Activated T-helper 17 cell treated with anti-CD3 and anti-CD28 coated beads, Interleukin-2, amount 50 U/mL, for 72 hours (primary cell): Measurements from ENCODE around the gene MEP1B. TPM values are rescaled to one million over a fixed set of nuclear protein-coding genes. Genes with fewer than 3 reads are reported as not detected.
"Not testable (repeated sequence)": the region's sequence is repeated elsewhere in the genome, so short reads cannot be mapped to it uniquely, and the experiment has no call there.

Experiments
- ATAC-seq: fragments of 150-1000 bp; cut with Tn5 transposase; replicated peaks from 2 replicates; pipeline ENCODE4 v1.10.0; 2021; ENCODE audit warnings: mild to moderate bottlenecking, moderate library complexity
- H3K27ac Mint-ChIP-seq: one replicate; pipeline ENCODE4 v1.8.0; 2022; ENCODE audit warnings: mixed read lengths
- H3K27me3 Mint-ChIP-seq: one replicate; pipeline ENCODE4 v1.8.0; 2022; ENCODE audit warnings: mixed read lengths
- H3K36me3 Mint-ChIP-seq: one replicate; pipeline ENCODE4 v1.8.0; 2022; ENCODE audit warnings: low read depth, mild to moderate bottlenecking, mixed read lengths
- H3K4me1 Mint-ChIP-seq: one replicate; pipeline ENCODE4 v1.8.0; 2022; ENCODE audit warnings: mixed read lengths
- H3K4me3 Mint-ChIP-seq: one replicate; pipeline ENCODE4 v1.8.0; 2022; ENCODE audit warnings: mild to moderate bottlenecking, mixed read lengths
- H3K9me3 Mint-ChIP-seq: one replicate; pipeline ENCODE4 v1.8.0; 2022; ENCODE audit warnings: mixed read lengths
- total RNA-seq, 2 donors: library from RNA; stranded (reverse); gene quantifications; one replicate each; pipeline ENCODE4 v1.2.3, GENCODE V29; 2022

MEP1B gene
- total RNA-seq: under 1 TPM; 0.11 to 0.13 TPM

- H3K9me3 Mint-ChIP-seq: peaks cover 3% of the 10 kb centered on the region
- ATAC-seq: no peak
- no peak within 1 kb of the TSS for H3K27ac Mint-ChIP-seq
- H3K4me3 Mint-ChIP-seq: no peak within 1 kb of the TSS
- H3K4me1 Mint-ChIP-seq: no peaks in the 10 kb centered on the region
- peaks cover 22% of the 10 kb centered on the region for H3K27me3 Mint-ChIP-seq
- no peaks in the 10 kb centered on the region for H3K36me3 Mint-ChIP-seq
These were observed at the start of gene MEP1B for GRCh38 chr18:32189790-32190189. Gene MEP1B, plus strand, starts transcription at chr18:32190039. Its CDS starts 32 bp downstream, at chr18:32190071.

DNA sequence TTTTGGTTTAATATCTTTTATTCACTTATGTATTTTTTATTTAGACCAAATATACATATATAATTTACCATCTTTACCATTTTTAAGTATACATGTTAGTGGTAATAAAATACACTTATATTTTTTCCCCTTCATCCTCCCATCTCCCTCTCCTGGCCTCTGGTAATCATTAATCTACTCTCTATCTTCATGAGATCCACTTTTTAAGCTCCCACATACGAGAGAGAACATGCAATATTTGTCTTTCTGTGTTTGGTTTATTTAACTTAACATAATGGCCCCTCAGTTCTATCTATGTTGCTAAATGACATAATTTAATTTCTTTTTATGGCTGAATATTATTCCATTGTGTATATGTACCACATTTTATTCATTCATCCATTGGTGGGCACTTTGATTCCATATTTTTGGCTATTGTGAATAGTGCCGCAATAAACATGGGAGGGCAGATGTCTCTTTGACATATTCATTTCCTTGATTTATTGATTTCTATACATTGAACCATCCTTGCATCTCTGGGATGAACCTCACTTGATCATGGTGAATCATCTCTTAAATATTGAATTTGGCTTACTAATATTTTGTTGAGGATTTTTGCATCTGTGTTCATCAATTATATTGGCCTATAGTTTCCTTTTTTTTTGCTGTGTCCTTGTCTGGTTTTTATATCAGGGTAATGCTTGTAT is 41.5 kb upstream of the MEP1B start:
- Mint-ChIP-seq H3K4me1 (peaks cover 4% of the 10 kb centered on the region), H3K27me3 (no peaks in the 10 kb centered on the region), H3K36me3 (no peaks in the 10 kb centered on the region), H3K9me3 (no peaks in the 10 kb centered on the region), H3K27ac (no peak overlapping the region), H3K4me3 (no peak overlapping the region)
- no peak for ATAC-seq

DNA sequence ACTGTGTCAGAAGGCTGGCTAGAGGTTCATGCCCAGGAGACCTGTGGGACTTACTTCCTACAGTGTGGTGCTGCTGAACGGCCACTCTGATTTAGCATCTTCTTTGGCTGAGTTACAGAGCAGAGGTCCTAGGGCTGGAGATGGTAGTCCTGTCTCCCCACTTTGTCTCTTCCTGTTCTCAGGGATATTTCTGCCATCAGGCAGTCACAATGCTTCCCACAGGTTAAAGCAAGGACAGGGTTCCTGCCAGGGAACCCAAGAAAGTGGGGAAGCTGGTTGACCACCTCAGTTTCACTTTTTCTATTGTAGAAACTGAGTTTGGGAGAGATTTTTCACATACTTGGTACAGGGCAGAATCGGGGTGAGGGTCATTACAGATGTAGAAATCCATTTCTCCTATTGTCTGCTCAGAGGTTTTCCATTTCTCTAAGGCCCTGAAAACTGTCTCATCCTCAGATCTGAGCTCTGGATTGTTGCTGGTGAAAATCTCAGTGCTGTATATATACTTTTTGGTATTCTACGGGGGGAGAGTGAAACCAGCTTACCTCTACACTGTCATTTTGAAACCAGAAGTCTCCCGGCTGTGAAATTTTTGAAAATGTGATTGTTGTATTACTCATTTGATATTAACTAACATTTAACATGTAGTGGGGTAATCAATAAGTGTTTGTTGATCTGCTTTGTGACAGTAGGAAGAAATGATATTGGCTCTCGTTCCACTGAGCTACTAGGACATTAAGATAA is 37.0 kb upstream of the MEP1B start:
- peak; percentile 75 for ATAC-seq
- no peaks in the 10 kb centered on the region for H3K36me3 Mint-ChIP-seq
- no peaks in the 10 kb centered on the region for H3K9me3 Mint-ChIP-seq
- peak overlapping the region; percentile 5 for H3K4me3 Mint-ChIP-seq
- H3K4me1 Mint-ChIP-seq: peaks cover 6% of the 10 kb centered on the region
- no peak overlapping the region for H3K27ac Mint-ChIP-seq
- peaks cover 6% of the 10 kb centered on the region for H3K27me3 Mint-ChIP-seq

- ATAC-seq: no peak
- Mint-ChIP-seq H3K36me3 (no peaks in the 10 kb centered on the region), H3K4me3 (no peak overlapping the region), H3K27me3 (peaks cover 9% of the 10 kb centered on the region), H3K4me1 (peaks cover 9% of the 10 kb centered on the region), H3K27ac (no peak overlapping the region), H3K9me3 (no peaks in the 10 kb centered on the region)
These were observed 33.0 kb upstream of the MEP1B start for GRCh38 chr18:32156855-32157254.

- Mint-ChIP-seq H3K4me3 (peak overlapping the region; percentile 54), H3K4me1 (peaks cover 9% of the 10 kb centered on the region), H3K9me3 (no peaks in the 10 kb centered on the region), H3K27ac (no peak overlapping the region), H3K36me3 (no peaks in the 10 kb centered on the region), H3K27me3 (peaks cover 9% of the 10 kb centered on the region)
- ATAC-seq: no peak
These were observed 32.3 kb upstream of the MEP1B start for GRCh38 chr18:32157580-32157979.

DNA sequence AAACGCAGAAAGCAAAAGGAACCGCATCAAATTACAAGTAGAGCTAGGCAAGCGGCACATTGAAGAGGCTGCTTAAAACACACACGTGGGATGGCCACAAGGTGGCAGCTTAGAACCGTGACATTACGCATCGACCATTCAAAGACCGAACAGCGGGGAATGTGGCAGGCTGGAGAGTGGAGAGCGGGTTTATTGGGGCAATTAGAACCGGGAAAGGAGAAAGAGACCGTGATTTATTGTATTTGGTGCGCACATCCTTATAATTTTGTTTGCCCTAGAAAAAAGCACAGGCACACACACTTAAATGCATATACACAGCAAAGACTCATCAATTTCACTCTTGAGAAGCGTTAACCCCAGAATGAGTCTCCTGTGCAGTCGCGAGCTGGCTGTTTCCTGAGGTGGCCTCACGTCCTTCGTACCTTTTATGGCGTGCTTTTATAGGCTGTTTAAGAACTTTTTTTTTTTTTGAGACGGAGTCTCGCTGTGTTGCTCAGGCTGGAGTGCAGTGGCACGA is 31.7 kb upstream of the MEP1B start:
- Mint-ChIP-seq H3K36me3 (no peaks in the 10 kb centered on the region), H3K4me3 (peak overlapping the region; percentile 54), H3K9me3 (no peaks in the 10 kb centered on the region), H3K27ac (no peak overlapping the region), H3K27me3 (peaks cover 9% of the 10 kb centered on the region), H3K4me1 (peaks cover 6% of the 10 kb centered on the region)
- ATAC-seq: peak; percentile 92

DNA sequence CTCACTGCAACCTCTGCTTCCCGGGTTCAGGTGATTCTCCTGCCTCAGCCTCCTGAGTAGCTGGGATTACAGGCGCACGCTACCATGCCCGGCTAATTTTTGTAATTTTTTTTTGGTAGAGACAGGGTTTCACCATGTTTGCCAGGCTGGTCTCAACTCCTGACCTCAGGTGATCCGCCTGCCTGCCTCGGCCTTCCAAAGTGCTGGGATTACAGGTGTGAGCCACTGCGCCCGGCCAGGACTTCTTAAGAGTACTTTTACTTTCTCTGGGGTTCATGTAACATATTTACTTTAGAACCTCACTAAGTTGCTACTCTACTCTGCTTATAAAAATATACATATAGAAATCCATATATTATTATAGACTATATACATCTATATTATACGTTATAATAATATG is 31.2 kb upstream of the MEP1B start:
- peak overlapping the region; percentile 54 for H3K4me3 Mint-ChIP-seq
- not testable (repeated sequence) for ATAC-seq

GRCh38 chr18:32160547-32160946 is 29.3 kb upstream of the MEP1B start:
- no peaks in the 10 kb centered on the region for H3K36me3 Mint-ChIP-seq
- ATAC-seq: no peak
- no peak overlapping the region for H3K4me3 Mint-ChIP-seq
- H3K9me3 Mint-ChIP-seq: no peaks in the 10 kb centered on the region
- no peak overlapping the region for H3K27ac Mint-ChIP-seq
- peaks cover 9% of the 10 kb centered on the region for H3K27me3 Mint-ChIP-seq
- peaks cover 4% of the 10 kb centered on the region for H3K4me1 Mint-ChIP-seq

More for the DNA sequence above, 31.2 kb upstream of the MEP1B start:
- H3K27ac Mint-ChIP-seq, H3K4me1 Mint-ChIP-seq, H3K9me3 Mint-ChIP-seq, H3K27me3 Mint-ChIP-seq, H3K36me3 Mint-ChIP-seq: not testable (repeated sequence)

GRCh38 chr18:32167980-32168730 is 21.7 kb upstream of the MEP1B start:
- Mint-ChIP-seq H3K27ac (no peak overlapping the region), H3K4me3 (no peak overlapping the region), H3K4me1 (no peaks in the 10 kb centered on the region), H3K36me3 (no peaks in the 10 kb centered on the region), H3K27me3 (no peaks in the 10 kb centered on the region), H3K9me3 (no peaks in the 10 kb centered on the region)
- ATAC-seq: no peak

DNA sequence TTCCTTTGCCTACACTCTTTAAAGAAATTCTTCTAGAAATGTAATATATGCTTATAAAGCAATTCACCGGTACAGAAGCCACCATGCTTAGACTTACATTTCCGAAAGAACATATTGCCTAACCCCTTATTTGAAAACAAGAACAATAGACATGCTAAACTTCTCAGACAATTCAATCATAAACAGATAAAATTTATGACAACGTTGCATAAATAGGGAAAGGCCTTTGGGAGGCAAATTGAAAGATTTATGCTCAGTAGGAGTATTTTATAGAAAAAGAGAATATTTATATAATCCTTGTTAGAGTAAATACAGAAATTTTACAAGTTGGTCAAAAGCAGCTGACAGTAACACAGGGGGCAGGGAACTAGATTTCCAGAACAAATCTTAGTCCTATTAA is 16.2 kb upstream of the MEP1B start:
- H3K9me3 Mint-ChIP-seq: no peaks in the 10 kb centered on the region
- no peaks in the 10 kb centered on the region for H3K4me1 Mint-ChIP-seq
- H3K27me3 Mint-ChIP-seq: peaks cover 4% of the 10 kb centered on the region
- H3K36me3 Mint-ChIP-seq: no peaks in the 10 kb centered on the region
- H3K27ac Mint-ChIP-seq: no peak overlapping the region
- no peak overlapping the region for H3K4me3 Mint-ChIP-seq
- no peak for ATAC-seq

GRCh38 chr18:32174719-32175118 is 15.1 kb upstream of the MEP1B start:
- H3K27ac Mint-ChIP-seq: no peak overlapping the region
- H3K9me3 Mint-ChIP-seq: no peaks in the 10 kb centered on the region
- peaks cover 4% of the 10 kb centered on the region for H3K27me3 Mint-ChIP-seq
- no peak overlapping the region for H3K4me3 Mint-ChIP-seq
- ATAC-seq: no peak
- H3K36me3 Mint-ChIP-seq: no peaks in the 10 kb centered on the region
- H3K4me1 Mint-ChIP-seq: no peaks in the 10 kb centered on the region

GRCh38 chr18:32175265-32175664 is 14.6 kb upstream of the MEP1B start:
- no peaks in the 10 kb centered on the region for H3K36me3 Mint-ChIP-seq
- H3K4me3 Mint-ChIP-seq: no peak overlapping the region

DNA sequence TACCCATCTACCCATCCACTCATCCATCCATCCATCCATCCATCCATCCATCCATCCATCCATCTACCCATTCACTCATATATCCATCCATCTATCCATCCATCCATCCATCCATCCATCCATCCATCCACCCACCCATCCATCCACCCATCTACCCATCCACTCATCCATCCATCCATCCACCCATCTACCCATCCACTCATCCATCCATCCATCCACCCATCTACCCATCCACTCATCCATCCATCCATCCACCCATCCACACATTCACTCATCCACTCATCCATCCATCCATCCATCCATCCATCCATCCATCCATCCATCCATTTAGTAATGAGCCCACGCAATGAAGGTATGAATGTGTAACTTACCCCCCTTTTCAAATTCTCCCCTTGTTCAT is 13.1 kb upstream of the MEP1B start:
- H3K4me1 Mint-ChIP-seq, H3K36me3 Mint-ChIP-seq, H3K4me3 Mint-ChIP-seq, H3K9me3 Mint-ChIP-seq, ATAC-seq, H3K27me3 Mint-ChIP-seq, H3K27ac Mint-ChIP-seq: not testable (repeated sequence)

More at GRCh38 chr18:32175265-32175664, 14.6 kb upstream of the MEP1B start:
- no peaks in the 10 kb centered on the region for H3K4me1 Mint-ChIP-seq
- H3K27me3 Mint-ChIP-seq: peaks cover 4% of the 10 kb centered on the region
- no peaks in the 10 kb centered on the region for H3K9me3 Mint-ChIP-seq
- H3K27ac Mint-ChIP-seq: no peak overlapping the region
- no peak for ATAC-seq

GRCh38 chr18:32177530-32177929 is 12.3 kb upstream of the MEP1B start:
- Mint-ChIP-seq H3K27me3 (peaks cover 4% of the 10 kb centered on the region), H3K4me1 (no peaks in the 10 kb centered on the region), H3K9me3 (no peaks in the 10 kb centered on the region), H3K4me3 (no peak overlapping the region), H3K27ac (no peak overlapping the region), H3K36me3 (no peaks in the 10 kb centered on the region)
- ATAC-seq: no peak
